Measurements from ENCODE around the gene PLEKHA7. TPM values are rescaled to one million over a fixed set of nuclear protein-coding genes. Genes with fewer than 3 reads are reported as not detected.

The PLEKHA7 gene
- total RNA-seq, 1 donor from 2014 or later, result 25.3 TPM

DNA sequence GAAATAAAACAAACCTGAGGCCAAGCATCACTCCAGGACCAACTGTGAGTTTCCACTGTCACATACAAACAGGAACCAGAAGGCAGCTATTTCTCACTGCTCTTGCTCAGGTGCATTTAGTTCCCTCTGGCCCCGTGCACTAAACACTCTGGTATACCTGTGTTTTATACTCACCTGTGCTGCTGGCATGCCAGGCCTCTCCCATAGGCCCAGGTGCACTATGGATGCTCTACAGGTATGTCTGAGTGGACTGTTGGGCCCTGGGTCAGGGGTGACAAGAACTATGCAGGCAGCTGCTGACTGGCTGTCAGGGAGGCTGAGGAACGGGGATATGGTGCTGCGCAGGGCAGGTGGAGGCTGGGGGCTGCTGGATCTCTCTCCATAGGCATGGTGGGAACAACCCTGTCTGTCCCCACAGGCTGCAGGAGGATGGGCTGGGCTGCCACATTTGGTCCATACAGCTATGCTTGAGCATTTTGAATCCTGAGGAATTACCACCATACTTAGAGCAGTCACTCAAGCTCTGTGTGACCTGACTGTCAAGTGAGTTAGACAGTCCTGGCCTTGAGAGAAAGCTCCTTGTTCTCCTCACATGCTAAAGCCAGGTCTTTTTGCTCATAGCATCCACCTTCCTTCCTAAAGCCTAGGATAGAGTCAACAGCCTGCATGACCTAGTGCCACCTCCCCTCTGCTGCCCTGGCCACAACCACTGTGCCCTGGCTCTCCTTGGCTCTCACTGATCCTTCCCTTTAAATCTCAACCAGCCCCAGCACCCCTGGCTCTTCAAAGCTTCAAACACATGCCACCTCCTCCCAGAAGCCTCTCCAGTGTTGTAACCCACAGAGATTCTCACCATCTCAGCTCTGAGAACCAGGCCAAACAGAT lies 202.8 kb downstream of the PLEKHA7 start:
- TF ChIP-seq, protein P1, sequence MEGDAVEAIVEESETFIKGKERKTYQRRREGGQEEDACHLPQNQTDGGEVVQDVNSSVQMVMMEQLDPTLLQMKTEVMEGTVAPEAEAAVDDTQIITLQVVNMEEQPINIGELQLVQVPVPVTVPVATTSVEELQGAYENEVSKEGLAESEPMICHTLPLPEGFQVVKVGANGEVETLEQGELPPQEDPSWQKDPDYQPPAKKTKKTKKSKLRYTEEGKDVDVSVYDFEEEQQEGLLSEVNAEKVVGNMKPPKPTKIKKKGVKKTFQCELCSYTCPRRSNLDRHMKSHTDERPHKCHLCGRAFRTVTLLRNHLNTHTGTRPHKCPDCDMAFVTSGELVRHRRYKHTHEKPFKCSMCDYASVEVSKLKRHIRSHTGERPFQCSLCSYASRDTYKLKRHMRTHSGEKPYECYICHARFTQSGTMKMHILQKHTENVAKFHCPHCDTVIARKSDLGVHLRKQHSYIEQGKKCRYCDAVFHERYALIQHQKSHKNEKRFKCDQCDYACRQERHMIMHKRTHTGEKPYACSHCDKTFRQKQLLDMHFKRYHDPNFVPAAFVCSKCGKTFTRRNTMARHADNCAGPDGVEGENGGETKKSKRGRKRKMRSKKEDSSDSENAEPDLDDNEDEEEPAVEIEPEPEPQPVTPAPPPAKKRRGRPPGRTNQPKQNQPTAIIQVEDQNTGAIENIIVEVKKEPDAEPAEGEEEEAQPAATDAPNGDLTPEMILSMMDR (IDR thresholded peaks at IDR 0.05; ENCODE audit: insufficient read depth, low read length, poor library complexity, severe bottlenecking), result no peak
- no peak for DNase-seq (ENCODE audit: low read depth)
- Histone ChIP-seq H3K27me3 (ENCODE audit: control insufficient read depth, insufficient read depth, low read length) (no peaks in the 10 kb centered on the region), H3K36me3 (ENCODE audit: control insufficient read depth, insufficient read depth, low read length) (no peaks in the 10 kb centered on the region), H3K4me3 (ENCODE audit: low read depth, low read length) (no peak overlapping the region)

DNA sequence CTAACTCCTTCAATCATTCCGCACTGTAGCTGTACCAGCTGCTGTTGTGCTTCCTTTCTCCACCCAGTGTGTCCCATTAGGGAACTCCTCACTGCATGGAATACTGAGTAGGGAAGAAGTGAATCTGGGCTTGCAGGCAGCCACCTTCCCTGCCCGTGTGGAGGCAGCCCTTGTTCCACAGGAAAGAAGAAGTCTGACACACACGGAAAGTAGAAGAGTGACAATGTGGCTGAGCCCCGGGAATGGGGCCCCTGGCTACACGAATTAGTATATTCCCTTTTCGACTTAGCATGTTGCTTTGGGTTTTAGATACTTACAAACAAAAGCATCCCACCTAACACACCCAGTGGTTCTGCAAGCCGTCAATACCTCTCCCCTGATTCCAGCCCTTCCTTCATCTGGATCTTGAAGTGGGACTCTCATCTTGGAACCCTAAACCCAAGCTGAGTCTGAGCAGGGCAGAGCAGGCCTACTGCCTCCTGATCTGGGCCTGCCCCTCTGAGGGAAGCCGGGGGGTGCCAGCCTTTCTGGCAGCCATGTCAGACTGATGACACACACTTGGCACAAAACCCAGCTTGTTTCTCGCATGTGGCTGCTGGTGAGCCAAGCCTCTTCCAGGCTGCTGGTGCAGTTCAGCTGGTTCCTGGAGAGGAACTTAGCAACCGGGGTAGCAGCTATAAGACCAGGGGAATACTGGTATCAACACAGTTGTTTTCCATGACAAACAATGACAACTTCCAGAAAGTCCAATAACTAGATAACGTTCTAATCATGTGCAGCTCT lies 204.1 kb downstream of the PLEKHA7 start:
- DNase-seq (ENCODE audit: low read depth), result no peak
- no peaks in the 10 kb centered on the region for H3K27me3 ChIP-seq (ENCODE audit: control insufficient read depth, insufficient read depth, low read length)
- TF ChIP-seq, protein P1 (IDR thresholded peaks at IDR 0.05; ENCODE audit: insufficient read depth, low read length, poor library complexity, severe bottlenecking), result no peak
- H3K36me3 ChIP-seq (ENCODE audit: control insufficient read depth, insufficient read depth, low read length), result no peaks in the 10 kb centered on the region
- no peak overlapping the region for H3K4me3 ChIP-seq (ENCODE audit: low read depth, low read length)

DNA sequence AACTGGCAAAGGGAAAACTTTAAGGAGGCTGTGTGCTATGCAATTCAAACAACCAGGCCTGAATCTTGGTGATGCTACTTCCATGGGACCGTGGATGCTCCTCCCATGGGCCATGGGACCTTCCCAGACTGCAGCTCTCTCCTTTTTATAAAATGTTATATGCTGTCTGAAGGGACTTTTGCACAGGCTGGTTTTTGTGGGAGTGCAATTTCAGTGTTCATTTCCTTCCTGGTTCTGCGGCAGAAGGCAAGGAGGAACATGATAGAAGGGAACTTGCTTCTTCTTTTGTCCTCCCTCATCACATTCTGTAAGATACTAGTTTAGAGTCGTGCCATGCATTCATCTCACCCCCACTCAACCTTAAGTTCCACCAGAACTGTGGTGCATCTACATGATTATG lies 206.9 kb downstream of the PLEKHA7 start:
- TF ChIP-seq, protein P1 (IDR thresholded peaks at IDR 0.05; ENCODE audit: insufficient read depth, low read length, poor library complexity, severe bottlenecking), result no peak
- Histone ChIP-seq H3K36me3 (ENCODE audit: control insufficient read depth, insufficient read depth, low read length) (no peaks in the 10 kb centered on the region), H3K4me3 (ENCODE audit: low read depth, low read length) (no peak overlapping the region), H3K27me3 (ENCODE audit: control insufficient read depth, insufficient read depth, low read length) (no peaks in the 10 kb centered on the region)
- no peak for DNase-seq (ENCODE audit: low read depth)

DNA sequence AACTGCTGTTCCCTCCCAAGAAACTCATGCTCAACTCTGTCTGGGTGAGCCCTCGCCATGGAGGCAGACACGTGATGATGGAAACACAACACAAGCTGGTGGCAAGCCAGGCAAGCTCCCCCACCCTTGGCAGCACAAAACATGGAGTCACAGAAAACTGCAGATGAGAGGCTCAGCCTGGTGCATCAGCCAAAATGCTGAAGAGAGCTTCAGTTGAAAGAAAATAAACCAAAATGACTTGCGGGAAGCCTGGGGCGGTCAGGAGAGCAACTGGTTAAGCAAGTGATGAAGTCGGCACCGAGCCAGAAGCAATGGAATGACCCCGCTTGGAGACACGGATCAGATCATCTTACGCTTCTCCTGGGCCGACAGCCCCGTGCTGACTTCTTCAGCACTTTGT lies 207.4 kb downstream of the PLEKHA7 start:
- TF ChIP-seq, protein P1 (IDR thresholded peaks at IDR 0.05; ENCODE audit: insufficient read depth, low read length, poor library complexity, severe bottlenecking), result no peak
- DNase-seq (ENCODE audit: low read depth), result no peak
- H3K36me3 ChIP-seq (ENCODE audit: control insufficient read depth, insufficient read depth, low read length), result no peaks in the 10 kb centered on the region
- no peak overlapping the region for H3K4me3 ChIP-seq (ENCODE audit: low read depth, low read length)
- no peaks in the 10 kb centered on the region for H3K27me3 ChIP-seq (ENCODE audit: control insufficient read depth, insufficient read depth, low read length)

DNA sequence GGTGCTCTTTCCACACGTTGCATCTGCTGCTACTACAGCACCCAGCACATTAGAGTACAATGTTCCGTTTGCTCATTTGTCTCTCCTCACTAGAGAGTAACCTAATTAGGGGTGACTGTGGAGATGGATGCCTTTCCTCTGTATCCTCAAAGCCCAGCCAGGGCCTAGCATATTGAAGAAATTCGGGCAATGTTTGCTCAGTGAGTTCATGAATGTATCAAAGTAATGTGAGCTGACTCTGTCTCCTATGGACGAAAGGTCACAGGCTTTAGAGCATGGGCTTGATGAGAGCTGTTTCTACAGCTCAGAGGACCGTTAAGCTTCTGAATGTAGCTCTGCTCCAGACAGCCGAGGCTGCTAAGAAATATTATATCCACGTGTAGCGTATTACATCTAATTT lies 208.3 kb downstream of the PLEKHA7 start:
- no peak overlapping the region for H3K4me3 ChIP-seq (ENCODE audit: low read depth, low read length)
- TF ChIP-seq, protein P1 (IDR thresholded peaks at IDR 0.05; ENCODE audit: insufficient read depth, low read length, poor library complexity, severe bottlenecking), result no peak
- DNase-seq (ENCODE audit: low read depth), result no peak
- no peaks in the 10 kb centered on the region for H3K36me3 ChIP-seq (ENCODE audit: control insufficient read depth, insufficient read depth, low read length)
- no peaks in the 10 kb centered on the region for H3K27me3 ChIP-seq (ENCODE audit: control insufficient read depth, insufficient read depth, low read length)
